ENCODE data around the gene XXYLT1. TPM values are rescaled to one million over a fixed set of nuclear protein-coding genes. Genes with fewer than 3 reads are reported as not detected.

XXYLT1 gene
- total RNA-seq, 1 experiment from 2014 or later, result 53.9 TPM

DNA sequence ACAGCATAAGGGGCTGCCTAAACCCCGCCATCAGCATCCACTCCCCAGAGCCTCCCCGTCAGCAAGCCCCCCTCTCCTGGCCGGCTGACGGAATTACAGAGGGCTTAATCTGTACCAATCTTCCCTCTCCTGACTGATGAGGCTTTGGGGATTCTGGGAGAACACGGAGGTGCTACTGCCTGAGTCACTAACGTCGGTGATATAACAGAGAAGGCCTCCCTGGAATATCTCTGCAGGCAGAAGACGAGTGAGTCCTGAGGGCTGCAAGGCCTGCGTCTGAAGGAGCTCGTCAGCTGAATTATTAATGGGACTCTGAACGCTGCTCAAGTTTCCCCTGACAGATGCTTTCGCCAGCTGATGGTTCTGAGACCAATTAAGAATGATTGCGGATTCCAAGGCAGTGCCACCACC is 147.7 kb downstream of the XXYLT1 start:
- POLR2A ChIA-PET (ENCODE audit: low non-redundant PET), result no interaction called here
- intact Hi-C loops (cut with micrococcal nuclease; ENCODE audit: unreplicated experiment), result no loop called here
- Histone ChIP-seq H3K36me3 (ENCODE audit: insufficient read depth, low read length, poor library complexity, severe bottlenecking) (no peaks in the 10 kb centered on the region), H3K9me3 (ENCODE audit: low read depth, low read length, poor library complexity, severe bottlenecking) (no peaks in the 10 kb centered on the region), H3K27ac (ENCODE audit: low read depth, low read length, poor library complexity, severe bottlenecking) (no peak overlapping the region), H3K4me3 (ENCODE audit: low read depth, low read length, poor library complexity, severe bottlenecking) (no peak overlapping the region), H3K27me3 (replicated peaks; ENCODE audit: insufficient read depth, low read depth, low read length, poor library complexity) (no peaks in the 10 kb centered on the region), H3K4me1 (ENCODE audit: insufficient read depth, low read length, poor library complexity, severe bottlenecking) (peaks cover 11% of the 10 kb centered on the region)
- DNase-seq (ENCODE audit: low spot score), result peak; percentile 40
- no TSS peak for BruUV-seq (replicated peaks)
- peak; percentile 41 for TF ChIP-seq CTCF (conservative IDR thresholded peaks at IDR 0.05; ENCODE audit: low read depth, low read length)
- no peak for TF ChIP-seq EZH2 (IDR thresholded peaks at IDR 0.05; ENCODE audit: borderline replicate concordance, low read depth, low read length, poor library complexity, severe bottlenecking)
- CTCF ChIA-PET, result interaction anchor here (0.6 kb wide), 1 partner anchor 441 kb away, joined by 6 read pairs; no protein-coding TSS in a partner anchor

GRCh38 chr3:195122261-195122660 is 148.7 kb downstream of the XXYLT1 start:
- DNase-seq (ENCODE audit: low spot score), result no peak
- Histone ChIP-seq H3K4me1 (ENCODE audit: insufficient read depth, low read length, poor library complexity, severe bottlenecking) (peaks cover 11% of the 10 kb centered on the region), H3K27ac (ENCODE audit: low read depth, low read length, poor library complexity, severe bottlenecking) (no peak overlapping the region), H3K4me3 (ENCODE audit: low read depth, low read length, poor library complexity, severe bottlenecking) (no peak overlapping the region), H3K9me3 (ENCODE audit: low read depth, low read length, poor library complexity, severe bottlenecking) (no peaks in the 10 kb centered on the region), H3K36me3 (ENCODE audit: insufficient read depth, low read length, poor library complexity, severe bottlenecking) (no peaks in the 10 kb centered on the region), H3K27me3 (replicated peaks; ENCODE audit: insufficient read depth, low read depth, low read length, poor library complexity) (no peaks in the 10 kb centered on the region)
- TF ChIP-seq CTCF (conservative IDR thresholded peaks at IDR 0.05; ENCODE audit: low read depth, low read length) (no peak), EZH2 (IDR thresholded peaks at IDR 0.05; ENCODE audit: borderline replicate concordance, low read depth, low read length, poor library complexity, severe bottlenecking) (no peak)
- POLR2A ChIA-PET (ENCODE audit: low non-redundant PET), result no interaction called here
- BruUV-seq (replicated peaks), result no TSS peak
- CTCF ChIA-PET, result interaction anchor here (1.0 kb wide), 1 partner anchor 440 kb away, joined by 3 read pairs; no protein-coding TSS in a partner anchor
- intact Hi-C loops (cut with micrococcal nuclease; ENCODE audit: unreplicated experiment), result no loop called here

GRCh38 chr3:195120267-195120601 is 150.7 kb downstream of the XXYLT1 start:
- H3K36me3 ChIP-seq (ENCODE audit: insufficient read depth, low read length, poor library complexity, severe bottlenecking), result no peaks in the 10 kb centered on the region
- H3K4me1 ChIP-seq (ENCODE audit: insufficient read depth, low read length, poor library complexity, severe bottlenecking), result peaks cover 11% of the 10 kb centered on the region
- TF ChIP-seq CTCF (conservative IDR thresholded peaks at IDR 0.05; ENCODE audit: low read depth, low read length) (no peak), EZH2 (IDR thresholded peaks at IDR 0.05; ENCODE audit: borderline replicate concordance, low read depth, low read length, poor library complexity, severe bottlenecking) (no peak)
- intact Hi-C loops (cut with micrococcal nuclease; ENCODE audit: unreplicated experiment), result no loop called here
- H3K4me3 ChIP-seq (ENCODE audit: low read depth, low read length, poor library complexity, severe bottlenecking), result no peak overlapping the region
- no peak for DNase-seq (ENCODE audit: low spot score)
- no peaks in the 10 kb centered on the region for H3K27me3 ChIP-seq (replicated peaks; ENCODE audit: insufficient read depth, low read depth, low read length, poor library complexity)
- no peaks in the 10 kb centered on the region for H3K9me3 ChIP-seq (ENCODE audit: low read depth, low read length, poor library complexity, severe bottlenecking)
- no peak overlapping the region for H3K27ac ChIP-seq (ENCODE audit: low read depth, low read length, poor library complexity, severe bottlenecking)
- CTCF ChIA-PET, result no interaction called here
- BruUV-seq (replicated peaks), result no TSS peak
- POLR2A ChIA-PET (ENCODE audit: low non-redundant PET), result no interaction called here
